Neural cell (in vitro differentiated cells): ENCODE data around the gene FAM20B.

Experiments used
- CTCF ChIP-seq: fragments of 450-650 bp; IDR thresholded peaks from 2 replicates; pipeline ENCODE4 v1.5.1; 2014; ENCODE audit warnings: antibody characterized with exemption, mild to moderate bottlenecking, moderate library complexity; ENCODE audit not compliant: poor library complexity, severe bottlenecking
- EZH2 ChIP-seq: fragments of 200-600, 300-800 bp; shearing (Covaris generic), sonication (generic); IDR thresholded peaks from 2 replicates; pipeline ENCODE4 v1.6.1; 2014; ENCODE audit warnings: antibody characterized with exemption, low read length, borderline replicate concordance, mild to moderate bottlenecking; ENCODE audit not compliant: insufficient read depth, poor library complexity, severe bottlenecking
- MXI1 ChIP-seq: fragments of 450-650 bp; conservative IDR thresholded peaks from 2 replicates; pipeline ENCODE4 v1.6.1; 2014; ENCODE audit warnings: antibody characterized with exemption, mild to moderate bottlenecking; ENCODE audit not compliant: poor library complexity, severe bottlenecking
- POLR2AphosphoS5 ChIP-seq: IDR thresholded peaks from 2 replicates; pipeline ENCODE4 v1.6.1; 2012
- REST ChIP-seq: IDR thresholded peaks from 2 replicates; pipeline ENCODE4 v1.6.1; 2012; ENCODE audit warnings: borderline replicate concordance
- SMC3 ChIP-seq: fragments of 450-650 bp; conservative IDR thresholded peaks from 2 replicates; pipeline ENCODE4 v1.6.1; 2014; ENCODE audit warnings: antibody characterized with exemption, mild to moderate bottlenecking, moderate library complexity; ENCODE audit not compliant: poor library complexity

- TF ChIP-seq CTCF (no peak), EZH2 (no peak), POLR2AphosphoS5 (no peak), MXI1 (no peak), REST (no peak), SMC3 (no peak)
Observed at GRCh38 chr1:179095924-179096323, 70.2 kb downstream of the FAM20B start.
